ENCODE data around the gene ADCY2. TPM values are rescaled to one million over a fixed set of nuclear protein-coding genes. Genes with fewer than 3 reads are reported as not detected.

Gene ADCY2
- total and polyA plus RNA-seq, 3 experiments from 2014 or later = not detected

- H3K9me3 ChIP-seq (ENCODE audit: low read length) = no peaks in the 10 kb centered on the region
- no peak overlapping the region for H3K4me3 Mint-ChIP-seq
- no peaks in the 10 kb centered on the region for H3K27me3 Mint-ChIP-seq
- no peaks in the 10 kb centered on the region for H3K4me1 Mint-ChIP-seq
- POLR2A ChIA-PET = no interaction called here
- no peaks in the 10 kb centered on the region for H3K4me1 ChIP-seq (ENCODE audit: insufficient read depth, low read length)
- no peaks in the 10 kb centered on the region for H3K36me3 ChIP-seq (ENCODE audit: insufficient read depth, low read length)
- no peak for DNase-seq
- no peaks in the 10 kb centered on the region for H3K27me3 ChIP-seq (ENCODE audit: insufficient read depth, low read length, poor library complexity, severe bottlenecking)
- no peaks in the 10 kb centered on the region for H3K36me3 Mint-ChIP-seq
- CTCF ChIA-PET = no interaction called here
- peaks cover 0 to 8% (median 3%) of the 10 kb centered on the region in 5 donors for H3K9me3 Mint-ChIP-seq
- H3K4me3 ChIP-seq (ENCODE audit: low read length) = no peak overlapping the region
- H3K27ac ChIP-seq (ENCODE audit: low read depth, low read length) = no peak overlapping the region
- H3K27ac Mint-ChIP-seq = no peak overlapping the region
Observed at GRCh38 chr5:7622498-7622897, 226.6 kb downstream of the ADCY2 start.

- H3K4me1 ChIP-seq (ENCODE audit: insufficient read depth, low read length) = no peaks in the 10 kb centered on the region
- H3K9me3 ChIP-seq (ENCODE audit: low read length) = no peaks in the 10 kb centered on the region
- no peak overlapping the region for H3K27ac ChIP-seq (ENCODE audit: low read depth, low read length)
- CTCF ChIA-PET = interaction anchor here (0.6 kb wide), 1 partner anchor 440 kb away, joined by 3 read pairs; no protein-coding TSS in a partner anchor
- no peaks in the 10 kb centered on the region for H3K36me3 Mint-ChIP-seq
- H3K27ac Mint-ChIP-seq = no peak overlapping the region
- POLR2A ChIA-PET = no interaction called here
- H3K4me3 Mint-ChIP-seq = no peak overlapping the region
- peaks cover 0 to 8% (median 3%) of the 10 kb centered on the region in 5 donors for H3K9me3 Mint-ChIP-seq
- H3K36me3 ChIP-seq (ENCODE audit: insufficient read depth, low read length) = no peaks in the 10 kb centered on the region
- no peaks in the 10 kb centered on the region for H3K27me3 ChIP-seq (ENCODE audit: insufficient read depth, low read length, poor library complexity, severe bottlenecking)
- no peak for DNase-seq
- no peaks in the 10 kb centered on the region for H3K4me1 Mint-ChIP-seq
- no peak overlapping the region for H3K4me3 ChIP-seq (ENCODE audit: low read length)
- no peaks in the 10 kb centered on the region for H3K27me3 Mint-ChIP-seq
Observed at GRCh38 chr5:7625740-7626139, 229.8 kb downstream of the ADCY2 start.

- no peak overlapping the region for H3K27ac ChIP-seq (ENCODE audit: low read depth, low read length)
- Mint-ChIP-seq H3K27me3 (no peaks in the 10 kb centered on the region), H3K9me3 (peaks cover 0 to 6% (median 4%) of the 10 kb centered on the region in 5 donors), H3K4me3 (no peak overlapping the region), H3K27ac (no peak overlapping the region), H3K4me1 (no peaks in the 10 kb centered on the region), H3K36me3 (no peaks in the 10 kb centered on the region)
- DNase-seq = no peak
- no peak overlapping the region for H3K4me3 ChIP-seq (ENCODE audit: low read length)
- CTCF ChIA-PET = no interaction called here
- no peaks in the 10 kb centered on the region for H3K27me3 ChIP-seq (ENCODE audit: insufficient read depth, low read length, poor library complexity, severe bottlenecking)
- no peaks in the 10 kb centered on the region for H3K36me3 ChIP-seq (ENCODE audit: insufficient read depth, low read length)
- POLR2A ChIA-PET = no interaction called here
- H3K4me1 ChIP-seq (ENCODE audit: insufficient read depth, low read length) = no peaks in the 10 kb centered on the region
- H3K9me3 ChIP-seq (ENCODE audit: low read length) = no peaks in the 10 kb centered on the region
Observed at GRCh38 chr5:7628248-7628647, 232.3 kb downstream of the ADCY2 start.

GRCh38 chr5:7628820-7629219, 232.9 kb downstream of the ADCY2 start:
- Mint-ChIP-seq H3K27me3 (no peaks in the 10 kb centered on the region), H3K4me3 (no peak overlapping the region), H3K36me3 (no peaks in the 10 kb centered on the region), H3K27ac (no peak overlapping the region), H3K4me1 (no peaks in the 10 kb centered on the region), H3K9me3 (peaks cover 0 to 6% (median 4%) of the 10 kb centered on the region in 5 donors)
- Histone ChIP-seq H3K4me3 (ENCODE audit: low read length) (no peak overlapping the region), H3K27me3 (ENCODE audit: insufficient read depth, low read length, poor library complexity, severe bottlenecking) (no peaks in the 10 kb centered on the region), H3K9me3 (ENCODE audit: low read length) (no peaks in the 10 kb centered on the region), H3K4me1 (ENCODE audit: insufficient read depth, low read length) (no peaks in the 10 kb centered on the region), H3K36me3 (ENCODE audit: insufficient read depth, low read length) (no peaks in the 10 kb centered on the region), H3K27ac (ENCODE audit: low read depth, low read length) (no peak overlapping the region)
- ChIA-PET POLR2A (no interaction called here), CTCF (no interaction called here)
- no peak for DNase-seq

- H3K9me3 Mint-ChIP-seq = peaks cover 0 to 6% (median 4%) of the 10 kb centered on the region in 5 donors
Observed at GRCh38 chr5:7629561-7629960, 233.6 kb downstream of the ADCY2 start.

GRCh38 chr5:7634837-7635236, 238.9 kb downstream of the ADCY2 start:
- Histone ChIP-seq H3K27ac (ENCODE audit: low read depth, low read length) (no peak overlapping the region), H3K4me3 (ENCODE audit: low read length) (no peak overlapping the region), H3K9me3 (ENCODE audit: low read length) (no peaks in the 10 kb centered on the region), H3K36me3 (ENCODE audit: insufficient read depth, low read length) (no peaks in the 10 kb centered on the region), H3K27me3 (ENCODE audit: insufficient read depth, low read length, poor library complexity, severe bottlenecking) (no peaks in the 10 kb centered on the region), H3K4me1 (ENCODE audit: insufficient read depth, low read length) (no peaks in the 10 kb centered on the region)
- CTCF ChIA-PET = no interaction called here
- Mint-ChIP-seq H3K27ac (no peak overlapping the region), H3K9me3 (peaks cover 0 to 4% (median 2%) of the 10 kb centered on the region in 5 donors), H3K27me3 (peaks cover 0 to 3% of the 10 kb centered on the region in 2 donors), H3K36me3 (no peaks in the 10 kb centered on the region), H3K4me1 (no peaks in the 10 kb centered on the region), H3K4me3 (no peak overlapping the region)
- no peak for DNase-seq
- POLR2A ChIA-PET = no interaction called here

More at GRCh38 chr5:7629561-7629960, 233.6 kb downstream of the ADCY2 start:
- H3K27ac Mint-ChIP-seq = no peak overlapping the region
- no peaks in the 10 kb centered on the region for H3K36me3 ChIP-seq (ENCODE audit: insufficient read depth, low read length)
- no peaks in the 10 kb centered on the region for H3K4me1 Mint-ChIP-seq
- no peak for DNase-seq
- H3K4me3 ChIP-seq (ENCODE audit: low read length) = no peak overlapping the region
- H3K27me3 Mint-ChIP-seq = no peaks in the 10 kb centered on the region
- H3K27ac ChIP-seq (ENCODE audit: low read depth, low read length) = no peak overlapping the region
- H3K36me3 Mint-ChIP-seq = no peaks in the 10 kb centered on the region
- no peaks in the 10 kb centered on the region for H3K9me3 ChIP-seq (ENCODE audit: low read length)
- POLR2A ChIA-PET = no interaction called here
- H3K4me1 ChIP-seq (ENCODE audit: insufficient read depth, low read length) = no peaks in the 10 kb centered on the region
- CTCF ChIA-PET = no interaction called here
- no peaks in the 10 kb centered on the region for H3K27me3 ChIP-seq (ENCODE audit: insufficient read depth, low read length, poor library complexity, severe bottlenecking)
- no peak overlapping the region for H3K4me3 Mint-ChIP-seq

- POLR2A ChIA-PET = no interaction called here
Observed at GRCh38 chr5:7638456-7638855, 242.5 kb downstream of the ADCY2 start.

GRCh38 chr5:7642029-7642428, 246.1 kb downstream of the ADCY2 start:
- Mint-ChIP-seq H3K9me3 (peaks cover 7 to 26% (median 9%) of the 10 kb centered on the region in 5 donors), H3K4me3 (no peak overlapping the region), H3K27me3 (no peaks in the 10 kb centered on the region), H3K36me3 (no peaks in the 10 kb centered on the region), H3K4me1 (no peaks in the 10 kb centered on the region), H3K27ac (no peak overlapping the region)
- POLR2A ChIA-PET = no interaction called here
- Histone ChIP-seq H3K27ac (ENCODE audit: low read depth, low read length) (no peak overlapping the region), H3K9me3 (ENCODE audit: low read length) (no peaks in the 10 kb centered on the region), H3K4me3 (ENCODE audit: low read length) (no peak overlapping the region), H3K4me1 (ENCODE audit: insufficient read depth, low read length) (no peaks in the 10 kb centered on the region), H3K27me3 (ENCODE audit: insufficient read depth, low read length, poor library complexity, severe bottlenecking) (no peaks in the 10 kb centered on the region), H3K36me3 (ENCODE audit: insufficient read depth, low read length) (no peaks in the 10 kb centered on the region)
- CTCF ChIA-PET = no interaction called here
- DNase-seq = no peak

More at GRCh38 chr5:7638456-7638855, 242.5 kb downstream of the ADCY2 start:
- Mint-ChIP-seq H3K36me3 (no peaks in the 10 kb centered on the region), H3K27me3 (peaks cover 0 to 3% of the 10 kb centered on the region in 2 donors), H3K27ac (no peak overlapping the region), H3K4me1 (no peaks in the 10 kb centered on the region), H3K9me3 (peaks cover 3 to 18% (median 6%) of the 10 kb centered on the region in 5 donors), H3K4me3 (no peak overlapping the region)
- Histone ChIP-seq H3K4me1 (ENCODE audit: insufficient read depth, low read length) (no peaks in the 10 kb centered on the region), H3K27me3 (ENCODE audit: insufficient read depth, low read length, poor library complexity, severe bottlenecking) (no peaks in the 10 kb centered on the region), H3K27ac (ENCODE audit: low read depth, low read length) (no peak overlapping the region), H3K4me3 (ENCODE audit: low read length) (no peak overlapping the region), H3K36me3 (ENCODE audit: insufficient read depth, low read length) (no peaks in the 10 kb centered on the region), H3K9me3 (ENCODE audit: low read length) (no peaks in the 10 kb centered on the region)
- DNase-seq = no peak
- CTCF ChIA-PET = no interaction called here

- H3K27me3 Mint-ChIP-seq = no peaks in the 10 kb centered on the region
Observed at GRCh38 chr5:7644723-7645122, 248.8 kb downstream of the ADCY2 start.

More at GRCh38 chr5:7644723-7645122, 248.8 kb downstream of the ADCY2 start:
- Histone ChIP-seq H3K27ac (ENCODE audit: low read depth, low read length) (no peak overlapping the region), H3K9me3 (ENCODE audit: low read length) (no peaks in the 10 kb centered on the region), H3K4me3 (ENCODE audit: low read length) (no peak overlapping the region), H3K36me3 (ENCODE audit: insufficient read depth, low read length) (no peaks in the 10 kb centered on the region), H3K27me3 (ENCODE audit: insufficient read depth, low read length, poor library complexity, severe bottlenecking) (no peaks in the 10 kb centered on the region), H3K4me1 (ENCODE audit: insufficient read depth, low read length) (no peaks in the 10 kb centered on the region)
- CTCF ChIA-PET = no interaction called here
- H3K27ac Mint-ChIP-seq = no peak overlapping the region
- peaks cover 8 to 29% (median 9%) of the 10 kb centered on the region in 5 donors for H3K9me3 Mint-ChIP-seq
- H3K4me1 Mint-ChIP-seq = no peaks in the 10 kb centered on the region
- POLR2A ChIA-PET = no interaction called here
- no peaks in the 10 kb centered on the region for H3K36me3 Mint-ChIP-seq
- no peak for DNase-seq
- H3K4me3 Mint-ChIP-seq = no peak overlapping the region
